Fibroblast of skin of scalp (primary cell): ENCODE data around the gene EFHC1.

Experiments
- DNase-seq: peaks from one replicate; pipeline ENCODE4 v3.0.0-alpha.2; 2013

EFHC1 gene

DNA sequence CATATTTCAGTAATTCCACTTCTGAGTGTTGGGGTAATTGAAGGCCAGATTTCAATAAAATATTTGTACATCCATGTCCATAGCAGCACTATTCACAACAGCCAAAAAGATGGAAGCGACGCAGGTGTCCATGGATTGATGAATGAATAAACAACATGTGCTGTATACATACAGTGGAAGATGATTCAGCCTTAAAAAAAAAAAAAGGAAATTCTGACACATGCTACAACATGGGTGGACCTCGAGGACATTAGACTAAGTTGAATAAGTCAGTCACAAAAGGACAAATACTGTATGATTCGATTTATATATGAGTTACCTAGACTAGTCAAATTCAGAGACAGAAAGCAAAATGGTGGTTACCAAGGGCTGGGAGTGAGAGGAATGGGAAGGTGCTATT is 99.5 kb downstream of the EFHC1 start:
- DNase-seq, result no peak

DNA sequence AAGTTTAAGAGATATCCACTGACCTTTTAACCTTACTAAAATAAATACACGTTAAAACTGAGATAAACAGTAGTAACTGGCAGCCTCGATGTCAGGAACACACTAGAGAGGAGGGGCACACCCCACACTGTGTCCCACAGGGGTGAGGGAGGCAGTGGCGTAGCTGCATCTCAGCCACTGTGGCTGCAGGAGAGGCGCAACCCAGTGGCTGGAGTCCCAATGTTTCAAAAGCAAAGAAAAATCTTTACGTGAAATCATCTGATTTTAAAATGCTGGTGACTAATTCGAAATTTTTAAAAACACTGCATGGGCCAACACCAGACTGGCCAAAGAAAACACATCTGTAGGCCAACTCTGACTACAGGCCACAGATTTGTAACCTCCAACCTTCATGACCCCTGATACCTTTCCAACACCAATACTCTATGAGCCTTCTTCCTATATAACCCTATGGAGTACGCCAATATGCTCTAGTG is 102.0 kb downstream of the EFHC1 start:
- DNase-seq, result peak; percentile 63

DNA sequence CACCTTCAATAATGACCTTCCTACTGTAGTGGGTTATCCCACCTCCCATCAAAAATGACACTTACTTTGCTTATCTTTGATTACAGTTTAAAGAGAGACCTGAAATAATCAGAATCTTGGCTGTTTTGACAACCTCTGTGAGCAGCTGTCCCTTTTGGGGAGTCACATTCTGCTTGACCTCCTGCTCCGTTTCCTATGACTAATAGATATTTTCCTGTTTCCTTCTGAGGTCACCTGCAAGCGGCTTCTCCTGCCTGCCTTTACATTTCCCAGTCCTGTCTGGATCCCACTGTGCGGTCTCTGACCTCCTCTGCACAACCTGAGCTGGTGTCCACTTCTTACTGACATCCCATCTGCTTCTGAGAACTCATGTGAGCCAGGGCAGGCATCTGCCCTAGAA is 102.5 kb downstream of the EFHC1 start:
- DNase-seq, result no peak

DNA sequence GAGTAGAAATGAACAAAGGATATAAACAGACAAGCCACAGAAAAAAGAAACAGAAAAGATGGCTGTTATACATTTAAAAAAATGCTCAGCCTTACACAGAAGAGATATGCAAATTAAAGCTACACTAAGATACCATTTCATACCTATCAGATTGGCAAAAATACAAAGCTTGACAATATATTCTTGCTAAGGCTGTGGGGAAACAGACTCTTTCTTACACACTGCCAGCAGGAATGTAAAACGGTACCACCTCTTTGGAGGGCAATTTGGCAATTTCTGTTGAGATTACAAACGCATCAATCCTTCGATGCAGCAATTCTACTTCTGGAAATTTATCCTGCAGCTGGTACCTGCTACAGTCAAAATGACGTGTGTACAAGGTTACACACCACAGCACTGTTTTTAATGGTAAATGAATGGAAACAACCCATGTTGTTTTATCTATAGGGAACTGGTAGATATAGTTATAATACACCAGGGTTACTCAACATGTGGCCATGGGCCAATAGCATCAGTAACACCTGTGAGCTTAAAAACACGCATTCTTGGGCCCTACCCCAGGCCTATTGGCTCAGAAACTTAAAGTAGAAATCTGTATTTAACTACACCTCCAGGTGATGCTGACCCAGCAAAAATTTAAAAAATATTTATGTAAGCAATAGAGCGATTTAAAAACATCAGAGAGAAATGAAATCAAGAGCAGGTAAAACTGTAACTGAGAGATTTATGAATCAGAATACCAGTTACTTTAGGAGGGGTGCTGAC is 103.4 kb downstream of the EFHC1 start:
- DNase-seq, result no peak

DNA sequence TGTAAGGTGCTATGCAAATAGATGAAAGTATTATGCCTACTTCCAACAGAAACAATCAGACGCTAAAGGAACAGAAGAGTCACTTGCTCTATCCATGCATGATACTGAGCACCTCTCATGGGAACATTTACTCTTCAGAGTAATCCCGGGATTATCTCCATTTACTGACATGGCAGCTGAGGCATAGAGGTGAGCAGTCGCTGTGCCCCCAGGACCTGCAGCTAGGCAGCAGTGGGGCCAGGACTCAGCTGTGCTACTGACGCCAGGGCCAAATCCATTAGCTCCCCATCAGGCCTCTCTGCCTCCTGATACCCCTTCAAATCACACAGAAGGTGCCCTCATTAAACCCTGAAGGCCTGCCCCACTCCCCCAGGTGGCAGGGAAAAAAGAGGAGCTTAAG is 104.8 kb downstream of the EFHC1 start:
- no peak for DNase-seq

DNA sequence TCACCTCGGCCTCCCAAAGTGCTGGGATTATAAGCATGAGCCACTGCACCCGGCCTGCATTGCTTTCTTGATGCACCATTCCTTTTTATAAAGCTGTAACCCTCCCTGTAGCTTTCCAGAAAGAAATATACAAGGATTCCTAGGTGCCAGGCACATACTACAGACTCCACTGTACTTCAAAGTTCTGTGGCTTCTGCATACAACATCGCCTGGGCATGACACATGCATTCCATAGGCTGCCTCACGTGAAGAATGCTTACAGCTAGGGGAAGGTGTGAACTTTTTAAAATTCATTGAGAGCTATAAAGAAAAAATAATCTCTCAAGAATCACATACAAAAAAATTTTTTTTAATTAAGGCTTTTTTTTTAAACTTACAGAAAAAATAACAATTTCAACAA is 106.5 kb downstream of the EFHC1 start:
- DNase-seq, result peak; percentile 70

DNA sequence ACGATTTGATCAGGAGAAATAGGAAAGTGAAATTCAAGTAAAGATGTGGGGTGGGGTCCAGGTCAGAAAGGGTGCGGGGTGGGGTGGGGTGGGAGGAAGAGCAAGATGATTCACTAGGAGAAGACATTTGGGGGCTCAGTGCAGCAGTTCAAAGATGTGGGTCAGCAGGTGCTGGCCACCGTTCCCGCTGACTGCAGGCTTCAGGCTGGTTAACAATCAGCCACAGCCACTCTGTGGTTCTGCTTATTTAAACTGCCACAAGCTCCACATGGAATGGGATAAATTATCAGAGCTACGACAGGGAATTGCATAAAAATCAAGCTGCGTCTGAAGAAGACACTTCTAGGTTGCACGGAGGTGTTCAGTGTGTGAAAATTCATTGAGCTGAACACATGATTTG is 107.3 kb downstream of the EFHC1 start:
- no peak for DNase-seq

DNA sequence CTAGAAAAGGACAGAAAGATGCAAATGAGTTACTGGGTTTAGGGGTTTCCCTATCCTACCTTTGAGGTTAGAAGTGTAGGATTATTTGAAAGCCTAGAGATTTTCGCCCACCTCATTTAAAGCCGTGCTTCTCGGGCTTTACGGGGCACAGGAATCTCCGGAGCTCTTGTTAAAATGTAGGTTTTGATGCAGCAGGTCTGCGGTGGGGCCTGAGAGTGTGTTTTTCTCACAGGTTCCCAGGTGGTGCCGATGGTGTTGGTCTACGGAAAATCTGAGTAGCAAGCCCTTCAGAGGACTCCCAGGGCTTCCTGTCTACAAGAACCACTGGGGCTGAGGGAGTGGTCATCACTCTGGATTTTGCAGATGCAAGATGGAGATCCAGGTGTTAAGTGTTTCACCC is 109.2 kb downstream of the EFHC1 start:
- DNase-seq, result no peak

DNA sequence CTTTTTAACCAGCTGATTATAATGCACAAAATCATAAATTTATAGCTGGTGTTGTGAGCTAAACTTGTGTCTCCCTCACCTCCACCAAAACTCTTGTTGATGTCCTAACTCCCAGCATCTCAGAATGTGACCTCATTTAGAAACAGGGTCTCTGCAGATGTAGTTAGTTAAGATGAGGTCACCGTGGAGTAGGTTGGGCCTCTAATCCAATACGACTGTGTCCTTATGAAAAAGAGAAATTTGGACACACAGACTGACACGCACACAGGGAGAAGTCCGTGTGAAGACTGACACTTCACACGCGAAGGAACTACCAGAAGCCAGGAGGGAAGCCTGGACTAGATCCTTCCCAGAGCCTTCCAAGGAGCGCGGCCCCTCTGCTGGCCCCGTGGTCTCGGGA is 110.2 kb downstream of the EFHC1 start:
- no peak for DNase-seq

DNA sequence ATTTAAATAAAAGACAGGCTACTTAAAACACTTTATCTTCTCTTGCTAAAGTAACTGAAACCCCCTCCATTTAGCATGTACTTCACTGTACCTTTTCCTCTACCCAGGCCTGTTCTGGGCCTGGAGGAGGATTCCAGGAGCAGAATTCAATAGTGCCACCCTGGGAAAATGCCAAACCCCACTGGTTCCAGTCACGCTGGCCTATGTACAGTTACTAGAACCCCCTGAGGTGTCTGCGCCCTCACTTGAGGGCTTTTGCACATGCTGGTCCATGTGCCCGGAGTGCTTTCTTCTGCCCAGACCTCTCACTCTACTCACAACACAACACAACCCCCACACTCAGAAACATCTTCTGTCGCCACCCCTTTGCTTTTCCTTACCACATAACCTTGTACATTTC is 111.3 kb downstream of the EFHC1 start:
- no peak for DNase-seq

DNA sequence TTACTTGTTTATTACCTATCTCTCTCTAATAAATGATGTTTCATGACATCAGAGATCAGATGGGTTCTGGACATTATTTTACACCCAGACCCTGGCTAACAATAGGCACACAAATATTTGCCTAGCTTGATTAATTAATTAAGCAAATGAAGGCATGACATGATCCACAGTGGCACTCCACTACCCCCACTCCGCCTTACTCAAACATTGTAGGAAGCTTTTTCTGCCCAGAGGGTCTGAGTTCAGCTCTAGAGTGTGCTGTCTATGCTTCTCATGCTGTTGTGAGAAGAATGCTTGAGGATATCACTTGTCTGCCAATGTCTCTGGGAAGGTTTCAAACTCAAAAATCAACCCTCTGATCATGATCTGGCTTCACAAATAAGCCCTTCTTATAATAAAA is 111.7 kb downstream of the EFHC1 start:
- DNase-seq, result no peak

DNA sequence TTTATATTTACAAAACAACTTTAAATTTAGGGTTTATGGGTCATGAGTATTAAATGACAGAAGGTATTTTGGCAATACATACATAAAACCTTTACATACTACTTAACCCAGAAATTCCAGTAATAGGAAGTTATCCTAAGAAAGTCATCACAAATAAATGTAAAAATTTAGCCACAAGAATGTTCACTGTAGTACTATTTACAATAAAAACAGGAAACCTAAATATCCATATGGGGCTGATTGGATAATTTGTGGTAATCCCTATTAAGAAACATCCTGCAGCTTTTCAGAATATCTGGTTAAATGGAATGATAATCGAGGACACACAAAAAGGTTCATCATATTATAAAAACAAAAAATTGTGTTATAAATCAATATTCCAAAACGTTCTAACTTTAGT is 112.3 kb downstream of the EFHC1 start:
- peak; percentile 69 for DNase-seq

DNA sequence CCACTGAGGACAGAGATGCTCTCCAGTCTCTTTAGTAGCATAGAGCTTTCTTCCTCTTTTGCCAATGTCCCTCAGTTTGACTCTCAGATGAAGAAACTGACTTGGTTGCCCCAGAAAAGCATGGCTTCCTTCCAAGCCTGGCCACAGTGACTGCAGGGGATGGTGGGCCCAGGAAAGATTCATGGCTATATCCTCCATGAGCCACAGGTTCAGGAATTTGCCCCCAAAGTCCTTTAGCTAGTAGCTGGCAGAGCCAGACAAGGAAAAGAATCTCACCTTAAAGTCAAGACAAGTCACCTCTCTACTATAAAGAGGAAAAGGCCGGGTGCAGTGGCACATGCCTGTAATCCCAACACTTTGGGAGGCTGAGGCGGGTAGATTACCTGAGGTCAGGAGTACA is 113.3 kb downstream of the EFHC1 start:
- no peak for DNase-seq

DNA sequence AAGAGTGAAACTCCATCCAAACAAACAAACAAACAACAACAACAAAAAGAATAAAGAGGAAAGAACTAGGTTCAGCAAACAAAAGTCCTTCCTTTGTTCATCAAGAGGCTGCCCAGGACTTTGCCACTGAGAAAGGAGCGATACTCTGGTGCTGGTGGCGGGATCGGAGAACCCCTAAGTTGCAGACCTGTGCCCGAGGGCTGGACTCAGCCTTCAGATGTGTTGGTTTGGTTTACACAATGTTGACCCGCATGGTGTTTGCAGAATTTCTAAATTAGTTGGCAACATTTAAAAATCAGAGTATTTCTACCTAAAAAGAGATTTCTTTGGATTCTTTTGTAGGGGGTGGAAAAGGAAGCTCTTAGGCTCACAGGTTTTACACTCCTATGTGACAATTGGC is 114.2 kb downstream of the EFHC1 start:
- no peak for DNase-seq

DNA sequence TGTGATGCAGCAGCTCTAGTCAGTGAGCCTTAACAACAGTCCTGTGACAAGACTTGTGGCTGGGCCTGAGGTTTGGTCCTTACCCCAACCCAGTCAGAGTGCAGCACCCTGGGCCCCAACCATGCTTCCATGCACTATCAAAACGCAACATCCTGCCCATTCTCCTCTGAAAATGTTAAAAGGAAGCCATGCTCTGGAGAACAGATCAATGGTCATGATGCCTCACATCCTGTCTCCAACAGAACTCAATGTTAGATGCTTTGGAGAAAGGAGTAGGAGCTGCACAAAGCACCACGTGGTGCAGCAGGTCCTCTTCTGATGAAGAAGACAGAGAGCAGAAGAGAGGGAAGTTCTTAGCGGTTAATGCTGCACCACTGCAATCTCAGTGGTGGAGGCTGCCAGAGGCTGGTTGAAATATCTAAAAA is 114.8 kb downstream of the EFHC1 start:
- no peak for DNase-seq

DNA sequence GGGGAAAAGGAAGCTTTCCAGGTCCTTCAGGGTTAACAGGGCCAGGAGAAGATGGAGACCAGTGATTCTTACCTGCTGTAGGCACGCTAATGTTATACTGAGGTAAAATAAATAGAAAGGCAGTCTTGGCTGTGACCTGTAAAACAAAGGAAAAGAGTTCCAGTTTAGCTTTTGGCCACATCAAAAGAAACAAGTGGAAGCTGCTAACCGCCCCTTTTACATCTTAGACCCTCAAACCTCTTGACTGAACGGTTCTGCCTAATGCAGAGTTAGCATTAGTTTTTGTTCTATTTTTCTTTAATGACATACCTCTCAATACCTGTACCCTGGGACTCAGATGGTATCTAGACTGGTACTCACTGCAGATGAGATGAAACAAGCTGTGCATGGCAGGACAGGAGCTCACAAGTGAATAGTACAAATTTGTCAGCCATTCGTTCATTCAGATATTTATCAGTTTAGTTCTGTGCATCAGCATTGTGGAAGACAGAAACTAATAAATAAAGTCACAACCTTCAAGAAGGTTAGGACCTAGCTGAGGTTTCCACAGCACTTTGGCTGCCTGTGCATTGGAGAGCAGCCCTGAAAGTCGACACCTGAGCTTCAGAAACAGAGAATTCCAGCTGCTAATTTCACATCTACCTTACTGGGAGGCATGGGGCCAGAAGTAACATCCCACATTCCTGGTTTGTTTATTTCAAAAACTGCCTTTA is 115.7 kb downstream of the EFHC1 start:
- DNase-seq, result no peak

DNA sequence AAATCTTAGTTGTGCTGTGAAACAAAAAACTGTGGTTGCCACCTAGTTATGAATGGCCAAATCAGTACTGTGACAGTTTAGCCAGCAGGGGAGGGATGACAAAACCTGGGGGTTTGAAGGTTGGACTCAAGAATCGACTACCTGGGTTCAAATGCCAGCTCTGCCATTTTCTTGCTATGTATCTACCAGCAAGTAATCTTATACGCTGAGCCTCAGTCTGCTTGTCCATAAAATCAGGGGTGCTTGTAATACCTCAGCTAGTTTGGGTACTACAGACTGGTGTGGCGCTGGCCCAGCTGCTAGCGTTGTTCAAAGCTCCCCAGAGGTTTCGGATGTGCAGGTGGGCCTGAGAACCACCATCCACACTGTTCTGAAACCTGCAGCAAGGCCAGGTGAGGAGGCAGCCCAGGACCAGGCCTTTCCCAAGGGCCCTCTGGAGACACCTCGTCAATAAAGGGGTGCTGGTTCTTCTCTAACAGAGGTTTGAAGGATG is 116.3 kb downstream of the EFHC1 start:
- no peak for DNase-seq

DNA sequence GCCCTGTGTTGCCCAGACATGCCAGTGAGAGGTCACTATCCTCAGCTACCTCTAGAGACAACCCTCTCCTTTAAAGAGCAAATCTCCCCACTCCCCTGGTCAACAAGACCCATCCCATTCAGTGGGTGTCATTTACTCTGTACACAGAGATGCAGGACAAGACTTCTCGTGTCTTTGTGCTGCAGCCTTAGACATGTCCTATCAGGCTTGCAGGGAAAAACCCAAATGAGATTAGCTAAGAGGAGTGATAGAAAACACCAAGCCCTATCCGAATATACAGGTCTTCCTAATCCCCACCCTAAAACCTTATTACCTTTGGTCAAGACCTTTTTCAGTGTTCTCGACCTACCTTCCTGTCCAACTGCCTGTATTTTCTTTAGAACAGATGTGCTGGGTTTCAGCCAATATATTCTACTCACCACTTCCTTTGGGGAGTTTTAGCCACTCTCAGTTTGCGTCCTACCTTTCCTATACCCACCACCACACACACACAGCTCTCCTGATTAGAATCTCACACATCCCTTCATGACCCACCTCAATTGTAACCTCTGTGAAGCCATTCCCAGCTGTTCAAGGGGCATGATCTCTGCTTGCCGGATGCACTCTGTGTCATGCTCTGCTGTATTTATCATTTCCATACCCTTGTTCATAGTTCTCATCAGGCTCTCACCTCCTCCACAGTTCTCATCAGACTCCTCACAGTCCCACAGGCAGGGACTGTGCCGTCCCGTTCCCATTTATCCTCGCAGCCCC is 117.0 kb downstream of the EFHC1 start:
- DNase-seq, result no peak

DNA sequence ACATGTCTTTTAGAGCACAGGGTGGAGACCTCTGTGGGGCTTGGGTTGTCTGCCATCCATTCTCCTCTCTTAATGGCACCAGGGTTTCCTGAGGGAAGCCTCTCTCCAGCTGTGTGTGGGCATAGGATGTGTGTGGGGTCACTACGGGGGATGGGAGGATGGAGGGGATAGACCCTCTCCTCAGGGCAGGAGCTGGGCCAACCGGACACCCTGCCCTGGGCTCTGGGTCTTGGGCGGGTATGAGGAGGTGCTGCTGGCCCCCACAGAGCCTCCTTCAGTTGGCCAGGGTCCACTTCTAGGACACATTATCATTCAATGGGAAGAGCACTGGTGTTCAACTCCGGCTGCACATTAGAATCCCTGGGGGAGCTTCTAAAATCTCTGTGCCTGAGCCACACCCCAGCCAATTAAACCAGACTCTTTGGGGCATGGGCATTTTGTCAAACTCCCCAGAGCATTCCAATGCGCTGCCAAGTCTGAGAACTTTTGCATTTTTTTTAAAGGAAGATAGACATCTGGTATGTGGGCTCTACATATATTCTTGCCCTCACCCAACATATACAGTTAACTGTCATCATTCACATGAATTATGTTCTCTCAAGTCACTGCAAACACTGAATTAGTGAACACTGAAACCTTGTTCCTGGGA is 118.2 kb downstream of the EFHC1 start:
- peak; percentile 95 for DNase-seq

DNA sequence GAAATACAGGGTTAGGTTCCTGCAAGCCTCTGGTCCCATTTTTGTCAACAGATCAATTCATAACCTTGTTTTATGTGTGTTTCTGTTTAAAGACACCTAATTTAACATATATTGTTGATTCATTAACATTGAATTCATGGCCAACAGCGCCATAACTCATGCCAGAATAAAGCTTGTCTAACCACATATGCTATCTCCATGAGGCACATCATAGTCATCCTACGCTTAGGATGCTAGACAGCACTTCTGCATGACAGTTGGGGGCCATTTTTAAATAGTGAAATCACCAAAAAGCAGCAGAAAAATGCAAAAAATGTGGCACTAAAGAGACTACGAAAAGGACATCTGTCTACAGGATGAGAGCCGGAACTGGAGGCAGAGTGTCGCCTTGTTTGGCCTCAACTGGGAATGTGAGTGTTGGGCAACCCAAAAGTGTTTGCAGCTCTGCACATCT is 118.8 kb downstream of the EFHC1 start:
- DNase-seq, result peak; percentile 96

DNA sequence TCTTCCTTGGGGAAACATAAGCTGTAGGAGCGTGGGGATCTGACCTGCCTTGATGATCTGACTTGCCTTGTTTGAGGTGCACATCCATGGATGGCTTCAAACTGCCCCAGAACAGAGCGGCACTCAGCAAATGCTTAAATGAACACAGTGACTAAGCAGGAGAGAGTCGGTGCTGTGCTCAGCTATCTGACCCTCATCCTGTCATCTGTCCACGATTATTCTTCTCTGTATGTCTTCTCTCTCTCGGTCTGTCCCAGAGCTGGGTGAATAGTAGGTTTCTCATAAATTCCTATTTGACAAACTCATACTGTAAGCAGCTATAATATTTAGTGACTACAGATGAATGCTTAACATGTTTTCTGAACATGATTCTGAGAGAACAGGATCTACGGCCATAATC is 119.5 kb downstream of the EFHC1 start:
- DNase-seq, result peak; percentile 91

DNA sequence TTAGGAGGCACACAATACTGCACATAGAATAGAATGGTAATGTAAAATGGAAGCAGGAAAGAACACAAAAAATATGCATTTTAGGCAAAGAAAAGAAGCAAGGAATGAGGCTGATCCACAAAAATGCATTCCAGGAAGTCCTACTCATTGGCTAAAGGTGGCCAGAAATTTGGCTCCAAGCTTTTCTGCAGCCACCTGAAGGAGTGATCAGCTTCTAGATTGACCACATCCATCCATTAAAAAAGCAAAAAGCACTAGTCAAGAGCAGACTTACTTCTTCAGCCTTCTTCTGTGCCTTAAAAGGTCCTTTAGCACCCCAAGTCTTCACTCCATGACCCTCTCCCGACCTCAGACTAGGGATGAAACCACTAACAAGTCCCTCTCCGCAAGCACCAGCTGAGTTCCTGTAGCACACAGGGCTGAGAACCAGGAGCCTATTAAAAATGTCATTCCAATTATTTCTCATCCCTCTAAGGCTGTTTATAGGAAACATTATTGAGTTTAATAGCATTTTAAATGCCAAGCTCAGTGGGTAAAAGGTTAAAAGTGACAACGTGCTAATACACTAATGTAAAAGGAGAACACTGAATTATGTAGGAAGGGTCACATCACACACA is 120.3 kb downstream of the EFHC1 start:
- peak; percentile 56 for DNase-seq
